Keratinocyte (primary cell): ENCODE measurements around the gene CHRNA7. TPM values are rescaled to one million over a fixed set of nuclear protein-coding genes. Genes with fewer than 3 reads are reported as not detected.

Source experiments
- DNase-seq: peaks from one replicate; pipeline ENCODE4 v3.0.0-alpha.2; 2011; ENCODE audit warnings: low read depth, missing footprints, low spot score
- FAIRE-seq: peaks from 2 replicates; lab custom pipeline; 2011; peaks lifted over from hg19 to GRCh38; lab: Jason Lieb, UNC
- H2AFZ ChIP-seq: 2 replicates; pipeline ENCODE4 v1.6.0; 2012; ENCODE audit warnings: low read length, control low read depth, inconsistent platforms; ENCODE audit not compliant: control insufficient read depth
- H3K27ac ChIP-seq: 2 replicates; pipeline ENCODE4 v1.5.1; 2011; ENCODE audit warnings: low read length; ENCODE audit not compliant: control insufficient read depth, insufficient read depth
- H3K27me3 ChIP-seq: 3 replicates; pipeline ENCODE4 v1.6.0; 2011; ENCODE audit warnings: low read length; ENCODE audit not compliant: control insufficient read depth, insufficient read depth; ENCODE audit errors: extremely low read depth
- H3K36me3 ChIP-seq, 2 experiments: 2 replicates in 1 of 2; 3 replicates in 1 of 2; pipeline ENCODE4 v1.5.1; 2011; ENCODE audit warnings: low read length in 2 of 2, mild to moderate bottlenecking in 1 of 2; ENCODE audit not compliant: control insufficient read depth in 2 of 2, insufficient read depth in 2 of 2; ENCODE audit errors: extremely low read depth in 1 of 2
- H3K4me1 ChIP-seq: 3 replicates; pipeline ENCODE4 v1.5.1; 2011; ENCODE audit warnings: low read length; ENCODE audit not compliant: control insufficient read depth, insufficient read depth; ENCODE audit errors: extremely low read depth
- H3K4me2 ChIP-seq: 3 replicates; pipeline ENCODE4 v1.6.0; 2011; ENCODE audit warnings: low read depth, low read length; ENCODE audit not compliant: control insufficient read depth, insufficient read depth; ENCODE audit errors: extremely low read depth
- H3K4me3 ChIP-seq, 3 experiments: fragments of 200-600 bp in 1 of 3; sonication (generic) in 1 of 3; 2 replicates in 2 of 3; 3 replicates in 1 of 3; pipeline ENCODE4 v1.5.1; 2011 to 2016; ENCODE audit warnings: low read length in 3 of 3, mild to moderate bottlenecking in 3 of 3, control low read depth in 2 of 3, inconsistent platforms in 1 of 3, low read depth in 1 of 3, mixed read lengths in 1 of 3, mixed run types in 1 of 3, moderate library complexity in 1 of 3; ENCODE audit not compliant: control insufficient read depth in 2 of 3, insufficient read depth in 2 of 3; ENCODE audit errors: extremely low read depth in 1 of 3
- H3K79me2 ChIP-seq: 2 replicates; pipeline ENCODE4 v1.6.0; 2012; ENCODE audit warnings: low read length; ENCODE audit not compliant: control insufficient read depth, insufficient read depth
- H3K9ac ChIP-seq: 3 replicates; pipeline ENCODE4 v1.6.0; 2011; ENCODE audit warnings: low read length; ENCODE audit not compliant: control insufficient read depth, insufficient read depth; ENCODE audit errors: extremely low read depth
- H3K9me1 ChIP-seq: 3 replicates; pipeline ENCODE4 v1.6.0; 2011; ENCODE audit warnings: low read length; ENCODE audit not compliant: control insufficient read depth, insufficient read depth; ENCODE audit errors: extremely low read depth
- H3K9me3 ChIP-seq: 2 replicates; pipeline ENCODE4 v1.5.1; 2012; ENCODE audit warnings: low read depth, low read length; ENCODE audit not compliant: control insufficient read depth
- H4K20me1 ChIP-seq: 3 replicates; pipeline ENCODE4 v1.6.0; 2011; ENCODE audit warnings: low read length; ENCODE audit not compliant: control insufficient read depth, insufficient read depth; ENCODE audit errors: extremely low read depth
- CTCF ChIP-seq, 3 experiments: IDR thresholded peaks in 1 of 3; conservative IDR thresholded peaks in 1 of 3; optimal IDR thresholded peaks in 1 of 3; 2 replicates in 2 of 3; 3 replicates in 1 of 3; pipeline versions ENCODE3 to v1.5.1; 2011; ENCODE audit warnings: low read length in 3 of 3, mild to moderate bottlenecking in 3 of 3, moderate library complexity in 2 of 3, control low read depth in 1 of 3, inconsistent platforms in 1 of 3; ENCODE audit not compliant: insufficient read depth in 2 of 3; ENCODE audit errors: extremely low read depth in 1 of 3
- EZH2 ChIP-seq: IDR thresholded peaks from one replicate; pipeline ENCODE4 v1.6.1; 2012; ENCODE audit warnings: inconsistent platforms, mild to moderate bottlenecking, low read length, moderate library complexity
- dilution Hi-C: fragments of 300-500 bp; cut with MboI; formaldehyde crosslinking; loops from one replicate; pipeline ENCODE4 v1.7.0; 2020; ENCODE audit warnings: low sequenced_read_pairs; ENCODE audit not compliant: extremely low pct_ligation_motif_present
- polyA plus RNA-seq, 5 experiments: library from polyadenylated mRNA; depleted of rRNA in 3 of 5; stranded (reverse) in 3 of 5; stranded (forward) in 1 of 5; unstranded in 1 of 5; fragments of >200 nt; gene quantifications; 1 replicate in 1 of 5; 2 replicates in 3 of 5; 3 replicates in 1 of 5; pipeline versions ENCODE4 v1.2.1 to v1.2.3, GENCODE V29; 2011 to 2012; ENCODE audit warnings: missing spikeins in 2 of 5, low read depth in 1 of 5, low replicate concordance in 1 of 5

The CHRNA7 gene
- polyA plus RNA-seq, 1 donor (not counting 4 experiments of a cell fraction or from before 2014, with no cell fraction given): 0.93 TPM

GRCh38 chr15:32028921-32029320 is 1.4 kb upstream of the CHRNA7 start:
- H3K4me2 ChIP-seq: no peak overlapping the region
- DNase-seq: no peak
- peaks cover 34% of the 10 kb centered on the region for H3K27me3 ChIP-seq
- no peak for TF ChIP-seq CTCF (optimal IDR thresholded peaks at IDR 0.05 in 1 of 3, IDR thresholded peaks at IDR 0.05 in 1 of 3, conservative IDR thresholded peaks at IDR 0.05 in 1 of 3; ENCODE audit: extremely low read depth in 1 of 3, insufficient read depth in 2 of 3, low read length in 3 of 3)
- TF ChIP-seq EZH2: no peak
- no peaks in the 10 kb centered on the region for H3K9me3 ChIP-seq
- FAIRE-seq: no peak
- H3K79me2 ChIP-seq: no peaks in the 10 kb centered on the region
- H3K27ac ChIP-seq: no peak overlapping the region
- no peaks in the 10 kb centered on the region for H3K36me3 ChIP-seq
- no peaks in the 10 kb centered on the region for H3K9me1 ChIP-seq
- no peak overlapping the region for H3K9ac ChIP-seq
- peaks cover 2% of the 10 kb centered on the region for H3K4me1 ChIP-seq
- H4K20me1 ChIP-seq: no peaks in the 10 kb centered on the region
- no peak overlapping the region for H3K4me3 ChIP-seq
- H2AFZ ChIP-seq: no peak overlapping the region
- dilution Hi-C loops: no loop called here

- no peak overlapping the region for H3K27ac ChIP-seq
- no peak overlapping the region for H3K9ac ChIP-seq
- peak overlapping the region in 2 of 3 experiments; percentile 63 to 72 for H3K4me3 ChIP-seq
- no peaks in the 10 kb centered on the region for H4K20me1 ChIP-seq
- FAIRE-seq (no peak), DNase-seq (no peak)
- H3K27me3 ChIP-seq: peaks cover 34% of the 10 kb centered on the region
- H3K4me2 ChIP-seq: peak overlapping the region; percentile 93
- H3K9me1 ChIP-seq: no peaks in the 10 kb centered on the region
- H2AFZ ChIP-seq: peak overlapping the region; percentile 91
- H3K9me3 ChIP-seq: no peaks in the 10 kb centered on the region
- peak; percentile 51 for TF ChIP-seq EZH2
- TF ChIP-seq CTCF (optimal IDR thresholded peaks at IDR 0.05 in 1 of 3, IDR thresholded peaks at IDR 0.05 in 1 of 3, conservative IDR thresholded peaks at IDR 0.05 in 1 of 3; ENCODE audit: extremely low read depth in 1 of 3, insufficient read depth in 2 of 3, low read length in 3 of 3): peak; percentile 25 to 67 (median 46)
- H3K36me3 ChIP-seq: no peaks in the 10 kb centered on the region
- peaks cover 2% of the 10 kb centered on the region for H3K4me1 ChIP-seq
- dilution Hi-C loops: no loop called here
- H3K79me2 ChIP-seq: no peaks in the 10 kb centered on the region
Observed at GRCh38 chr15:32029409-32029861, 880 bp upstream of the CHRNA7 start.
